IMR-90 (cell line): ENCODE results near the gene RNU1-3. TPM values are rescaled to one million over a fixed set of nuclear protein-coding genes. Genes with fewer than 3 reads are reported as not detected.
"Not testable (repeated sequence)": the region's sequence is repeated elsewhere in the genome, so short reads cannot be mapped to it uniquely, and the experiment has no call there.

Source experiments
- ATAC-seq: fragments of 200-7000 bp; cut with Tn5 transposase; 2 replicates; pipeline ENCODE4 v1.9.1; 2020; ENCODE audit warnings: low read depth, mild to moderate bottlenecking, moderate library complexity
- BruUV-seq: library from RNA; stranded (reverse); fragments of 400-500 nt; replicated peaks from 2 replicates; lab custom pipeline; 2021; lab: Mats Ljungman, UMichigan
- CTCF ChIA-PET: fragments of 300-600 bp; formaldehyde crosslinking; extraction: SDS; loops from one replicate; lab custom pipeline; 2021; ENCODE audit warnings: antibody characterized with exemption; lab: Yijun Ruan, JAX
- POLR2A ChIA-PET: fragments of 300-600 bp; sonication (Branson Sonifier 250); formaldehyde crosslinking; loops from one replicate; lab custom pipeline; 2022; ENCODE audit warnings: antibody characterized with exemption; ENCODE audit not compliant: unreplicated experiment; lab: Charles Lee
- DNase-seq: peaks from one replicate; pipeline ENCODE4 v3.0.0; 2013
- H2AFZ ChIP-seq: replicated peaks from 2 replicates; pipeline ENCODE3; 2013; ENCODE audit warnings: low read length, mild to moderate bottlenecking; ENCODE audit not compliant: poor library complexity
- H2AK5ac ChIP-seq: 2 replicates; pipeline ENCODE4 v1.6.1; 2013; ENCODE audit warnings: low read depth, low read length, inconsistent platforms
- H2AK9ac ChIP-seq: replicated peaks from 2 replicates; pipeline ENCODE3; 2013; ENCODE audit warnings: mild to moderate bottlenecking, low read depth, low read length, moderate library complexity; ENCODE audit not compliant: poor library complexity
- H2BK120ac ChIP-seq: 2 replicates; pipeline ENCODE4 v1.6.1; 2013; ENCODE audit warnings: low read depth, low read length, inconsistent platforms
- H2BK15ac ChIP-seq: 3 replicates; pipeline ENCODE4 v1.6.1; 2013; ENCODE audit warnings: low read depth, low read length, inconsistent platforms
- H2BK20ac ChIP-seq: 2 replicates; pipeline ENCODE4 v1.6.1; 2013; ENCODE audit warnings: low read depth, mild to moderate bottlenecking, inconsistent platforms, low read length, moderate library complexity
- H2BK5ac ChIP-seq: 2 replicates; pipeline ENCODE4 v1.6.1; 2013; ENCODE audit warnings: mild to moderate bottlenecking, low read depth, low read length, inconsistent platforms; ENCODE audit not compliant: poor library complexity, severe bottlenecking
- H3K14ac ChIP-seq: replicated peaks from 2 replicates; pipeline ENCODE4 v1.6.1; 2013; ENCODE audit warnings: low read depth, low read length, inconsistent platforms
- H3K18ac ChIP-seq: 2 replicates; pipeline ENCODE4 v1.6.1; 2013; ENCODE audit warnings: low read depth, low read length, control low read depth
- H3K23ac ChIP-seq: 2 replicates; pipeline ENCODE4 v1.6.1; 2013; ENCODE audit warnings: low read depth, low read length, inconsistent platforms
- H3K27ac ChIP-seq: 2 replicates; pipeline ENCODE4 v1.5.1; 2013; ENCODE audit warnings: mild to moderate bottlenecking, control low read depth, low read length; ENCODE audit not compliant: insufficient read depth
- H3K27me3 ChIP-seq: 2 replicates; pipeline ENCODE4 v1.6.1; 2013; ENCODE audit warnings: low read length; ENCODE audit not compliant: control insufficient read depth, insufficient read depth
- H3K36me3 ChIP-seq: 2 replicates; pipeline ENCODE4 v1.6.1; 2013; ENCODE audit warnings: low read length, mixed read lengths; ENCODE audit not compliant: control insufficient read depth, insufficient read depth
- H3K4ac ChIP-seq: 2 replicates; pipeline ENCODE4 v1.6.1; 2013; ENCODE audit warnings: low read depth, low read length, inconsistent platforms
- H3K4me1 ChIP-seq: 2 replicates; pipeline ENCODE4 v1.6.1; 2013; ENCODE audit warnings: low read length, mixed read lengths; ENCODE audit not compliant: control insufficient read depth, insufficient read depth
- H3K4me2 ChIP-seq: 2 replicates; pipeline ENCODE4 v1.6.1; 2013; ENCODE audit warnings: low read depth, mild to moderate bottlenecking, control low read depth, low read length, moderate library complexity
- H3K4me3 ChIP-seq: 2 replicates; pipeline ENCODE4 v1.5.1; 2013; ENCODE audit warnings: low read depth, mild to moderate bottlenecking, control low read depth, low read length, moderate library complexity; ENCODE audit not compliant: insufficient read depth
- H3K56ac ChIP-seq: 2 replicates; pipeline ENCODE4 v1.6.1; 2013; ENCODE audit warnings: low read length, inconsistent platforms; ENCODE audit not compliant: insufficient read depth; ENCODE audit errors: extremely low read depth
- H3K79me1 ChIP-seq, 2 experiments: 2 replicates each; pipeline ENCODE4 v1.6.1; 2013; ENCODE audit warnings: low read length in 2 of 2, inconsistent platforms in 1 of 2, low read depth in 1 of 2
- H3K9ac ChIP-seq: 2 replicates; pipeline ENCODE4 v1.6.1; 2013; ENCODE audit warnings: low read depth, low read length, control low read depth
- H3K9me1 ChIP-seq: 2 replicates; pipeline ENCODE4 v1.6.1; 2013; ENCODE audit warnings: low read length, inconsistent platforms; ENCODE audit not compliant: insufficient read depth
- H3K9me3 ChIP-seq: 2 replicates; pipeline ENCODE4 v1.6.1; 2013; ENCODE audit warnings: low read length; ENCODE audit not compliant: control insufficient read depth, insufficient read depth
- H4K20me1 ChIP-seq: 2 replicates; pipeline ENCODE4 v1.6.1; 2013; ENCODE audit warnings: low read length, inconsistent platforms; ENCODE audit not compliant: insufficient read depth
- H4K5ac ChIP-seq: 2 replicates; pipeline ENCODE4 v1.6.1; 2013; ENCODE audit warnings: mild to moderate bottlenecking, low read depth, low read length, control low read depth
- H4K8ac ChIP-seq, 2 experiments: 2 replicates each; pipeline ENCODE4 v1.6.1; 2013; ENCODE audit warnings: low read depth in 2 of 2, low read length in 2 of 2, control low read depth in 1 of 2, inconsistent platforms in 1 of 2
- H4K91ac ChIP-seq: 2 replicates; pipeline ENCODE4 v1.6.1; 2013; ENCODE audit warnings: low read depth, low read length, inconsistent platforms; ENCODE audit not compliant: insufficient read depth
- WGBS, 2 experiments: methylation state at CpG; one replicate each; pipeline versions ENCODE4 v1.1.5 to v1.1.7; 2013; ENCODE audit warnings: missing lambda C conversion rate in 2 of 2; ENCODE audit not compliant: insufficient read length in 1 of 2; ENCODE audit errors: extremely low coverage in 2 of 2; 5-methylcytosine and 5-hydroxymethylcytosine counted together
- dilution Hi-C: fragments of 300-500 bp; cut with HindIII; formaldehyde crosslinking; loops from one replicate; pipeline ENCODE4 v1.14.3; 2018; ENCODE audit warnings: low sequenced_read_pairs; ENCODE audit not compliant: unreplicated experiment
- in situ Hi-C: fragments of 300-500 bp; cut with MboI; formaldehyde crosslinking; loops from 3 replicates; pipeline ENCODE4 v1.14.3; 2019; ENCODE audit warnings: low sequenced_read_pairs, inconsistent platforms, mixed read lengths
- intact Hi-C: fragments of 100-400 bp; cut with micrococcal nuclease; formaldehyde crosslinking; loops from 2 replicates; pipeline ENCODE4 v1.10.0; 2022
- polyA plus RNA-seq, 3 experiments: library from polyadenylated mRNA; depleted of rRNA; stranded (reverse); fragments of >200 nt; gene quantifications; 2 replicates each; pipeline ENCODE4 v1.2.3, GENCODE V29; 2012; ENCODE audit warnings: low replicate concordance in 1 of 3
- total RNA-seq: library from RNA; depleted of rRNA; stranded (reverse); fragments of >200 nt; gene quantifications from 2 replicates; pipeline ENCODE4 v1.2.3, GENCODE V29; 2012

RNU1-3 gene
- total and polyA plus RNA-seq, 2 of the 4 experiments (the other 2 are of a cell fraction), result under 0.01 TPM; not detected in 1

DNA sequence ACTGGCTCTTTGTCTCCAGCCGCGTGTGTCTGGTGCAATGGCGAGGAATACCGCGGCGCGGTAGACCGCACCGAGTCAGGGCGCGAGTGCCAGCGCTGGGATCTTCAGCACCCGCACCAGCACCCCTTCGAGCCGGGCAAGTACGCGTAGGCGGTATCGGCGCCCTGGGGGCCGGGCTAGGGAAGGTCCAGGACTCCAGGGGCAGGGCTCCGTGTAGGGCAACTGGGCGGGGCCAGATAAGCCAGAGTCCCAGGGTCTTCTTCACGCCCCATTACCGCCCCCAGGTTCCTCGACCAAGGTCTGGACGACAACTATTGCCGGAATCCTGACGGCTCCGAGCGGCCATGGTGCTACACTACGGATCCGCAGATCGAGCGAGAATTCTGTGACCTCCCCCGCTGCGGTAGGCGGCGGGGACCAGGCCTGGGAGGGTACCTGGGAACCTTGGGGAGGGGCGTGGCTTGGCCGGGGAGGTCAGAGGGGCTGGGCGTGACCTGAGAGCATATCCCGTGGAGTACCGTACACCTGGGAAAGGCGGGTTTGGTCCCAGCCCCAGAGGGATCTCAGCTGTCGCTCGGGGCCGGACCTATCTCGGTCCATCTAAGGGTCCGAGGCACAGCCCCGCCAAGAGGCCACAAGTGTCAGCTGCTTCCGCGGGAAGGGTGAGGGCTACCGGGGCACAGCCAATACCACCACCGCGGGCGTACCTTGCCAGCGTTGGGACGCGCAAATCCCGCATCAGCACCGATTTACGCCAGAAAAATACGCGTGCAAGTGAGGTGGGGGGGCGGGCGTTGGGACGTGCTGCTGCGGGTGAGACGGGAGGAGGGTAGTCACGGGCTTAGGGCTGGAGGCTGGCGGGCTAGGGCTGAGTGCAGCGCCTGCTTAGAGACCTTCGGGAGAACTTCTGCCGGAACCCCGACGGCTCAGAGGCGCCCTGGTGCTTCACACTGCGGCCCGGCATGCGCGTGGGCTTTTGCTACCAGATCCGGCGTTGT, 19.3 kb downstream of the RNU1-3 start:
- CTCF ChIA-PET, H4K20me1 ChIP-seq, intact Hi-C loops, ATAC-seq, dilution Hi-C loops, H2BK15ac ChIP-seq, BruUV-seq, H2AFZ ChIP-seq, H3K4me2 ChIP-seq, POLR2A ChIA-PET, H2BK120ac ChIP-seq, H4K91ac ChIP-seq, H2AK9ac ChIP-seq, H3K23ac ChIP-seq, H2AK5ac ChIP-seq, H3K27ac ChIP-seq, in situ Hi-C loops, H3K56ac ChIP-seq, H3K9me1 ChIP-seq, H4K5ac ChIP-seq, H3K18ac ChIP-seq, H3K4me3 ChIP-seq, DNase-seq, H3K4ac ChIP-seq, H3K9ac ChIP-seq, H3K9me3 ChIP-seq, H2BK5ac ChIP-seq, H4K8ac ChIP-seq, H3K4me1 ChIP-seq, H3K36me3 ChIP-seq, H2BK20ac ChIP-seq, H3K14ac ChIP-seq, H3K27me3 ChIP-seq: not testable (repeated sequence)
- peaks cover 7 to 18% of the 10 kb centered on the region in 2 experiments for H3K79me1 ChIP-seq
- WGBS, 2 experiments, result 15% methylated on average over 4 of the region's 84 CpGs; no CpG with 5 or more reads in 1 of the 2 experiments

- H2AK5ac ChIP-seq, H3K27ac ChIP-seq, H3K4me1 ChIP-seq, H3K9me3 ChIP-seq, H2AK9ac ChIP-seq, H3K23ac ChIP-seq, in situ Hi-C loops, ATAC-seq, H3K4ac ChIP-seq, DNase-seq, H2AFZ ChIP-seq, H4K8ac ChIP-seq, H4K91ac ChIP-seq, H2BK5ac ChIP-seq, dilution Hi-C loops, H2BK15ac ChIP-seq, H4K20me1 ChIP-seq, CTCF ChIA-PET, H3K4me2 ChIP-seq, H3K27me3 ChIP-seq, H2BK120ac ChIP-seq, H3K56ac ChIP-seq, POLR2A ChIA-PET, H2BK20ac ChIP-seq, H3K9me1 ChIP-seq, H3K18ac ChIP-seq, BruUV-seq, H3K9ac ChIP-seq, H3K14ac ChIP-seq, H3K4me3 ChIP-seq, H4K5ac ChIP-seq, intact Hi-C loops, H3K36me3 ChIP-seq: not testable (repeated sequence)
- H3K79me1 ChIP-seq, result peaks cover 7 to 24% of the 10 kb centered on the region in 2 experiments
- no CpG with 5 or more reads among the region's 17 CpGs for WGBS, 2 experiments
These were observed 20.0 kb downstream of the RNU1-3 start for GRCh38 chr1:16646716-16647115.
